NCI-H128 (cell line): ENCODE results near the gene ANKRD20A1.
"Not testable (repeated sequence)": the region's sequence is repeated elsewhere in the genome, so short reads cannot be mapped to it uniquely, and the experiment has no call there.

Source experiments
- DNase-seq: peaks from one replicate; lab custom pipeline; 2025; ENCODE audit not compliant: unreplicated experiment; lab: John Stamatoyannopoulos, UW

Gene ANKRD20A1

DNA sequence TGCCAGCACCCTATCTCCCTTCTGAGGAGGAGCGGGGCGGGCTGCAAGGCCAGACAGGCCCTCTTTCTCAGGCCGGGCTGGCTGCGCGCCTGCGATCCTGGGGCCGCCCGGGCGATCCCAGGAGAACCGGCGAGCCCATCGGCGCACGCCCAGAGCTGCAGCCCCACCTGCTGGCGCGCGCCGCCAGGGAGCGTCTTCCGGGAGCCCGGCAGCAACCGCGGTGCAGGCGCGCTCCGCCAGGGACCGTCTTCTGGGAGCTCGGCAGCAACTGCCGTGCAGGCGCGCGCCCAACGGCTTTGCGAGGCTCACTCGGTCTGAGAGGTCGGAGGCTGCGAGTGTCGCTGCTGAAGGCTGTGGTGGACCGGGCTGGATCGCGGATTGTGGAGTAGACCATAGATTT is at the start of gene ANKRD20A1:
TSS of gene ANKRD20A1 (plus strand) at position 61 of the 400 bp plus-strand sequence. CDS start 496 bp downstream, outside the sequence.
- DNase-seq, result not testable (repeated sequence)

GRCh38 chr9:67832088-67832487 is 26.6 kb upstream of the ANKRD20A1 start:
- not testable (repeated sequence) for DNase-seq
